Measurements from ENCODE around the gene CCDC192.
A peak's percentile ranks its signal among the peaks of the same experiment; 100 is the strongest.

Gene CCDC192

DNA sequence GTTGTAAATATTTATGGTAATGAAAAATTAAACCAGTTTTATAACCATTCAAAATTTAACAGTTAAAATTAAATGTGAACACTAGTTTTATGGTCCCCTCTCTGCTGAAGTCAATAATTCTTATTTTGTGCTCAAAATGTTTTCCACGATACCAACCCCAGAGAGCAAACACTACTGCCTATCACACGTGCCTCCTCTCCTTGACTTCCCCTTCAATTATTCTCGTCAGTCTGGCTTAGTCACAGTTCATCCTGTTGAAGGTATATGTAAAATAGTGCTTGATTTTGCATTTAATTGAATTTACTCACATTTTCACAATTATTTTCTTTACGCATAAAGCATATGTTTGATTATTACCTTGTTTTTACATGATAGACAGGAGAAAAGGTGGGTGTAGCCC, 148.8 kb downstream of the CCDC192 start:
- DNase-seq, result no peak

GRCh38 chr5:127854520-127854919, 151.3 kb downstream of the CCDC192 start:
- no peak for DNase-seq

GRCh38 chr5:127856292-127856691, 153.1 kb downstream of the CCDC192 start:
- DNase-seq, result no peak

DNA sequence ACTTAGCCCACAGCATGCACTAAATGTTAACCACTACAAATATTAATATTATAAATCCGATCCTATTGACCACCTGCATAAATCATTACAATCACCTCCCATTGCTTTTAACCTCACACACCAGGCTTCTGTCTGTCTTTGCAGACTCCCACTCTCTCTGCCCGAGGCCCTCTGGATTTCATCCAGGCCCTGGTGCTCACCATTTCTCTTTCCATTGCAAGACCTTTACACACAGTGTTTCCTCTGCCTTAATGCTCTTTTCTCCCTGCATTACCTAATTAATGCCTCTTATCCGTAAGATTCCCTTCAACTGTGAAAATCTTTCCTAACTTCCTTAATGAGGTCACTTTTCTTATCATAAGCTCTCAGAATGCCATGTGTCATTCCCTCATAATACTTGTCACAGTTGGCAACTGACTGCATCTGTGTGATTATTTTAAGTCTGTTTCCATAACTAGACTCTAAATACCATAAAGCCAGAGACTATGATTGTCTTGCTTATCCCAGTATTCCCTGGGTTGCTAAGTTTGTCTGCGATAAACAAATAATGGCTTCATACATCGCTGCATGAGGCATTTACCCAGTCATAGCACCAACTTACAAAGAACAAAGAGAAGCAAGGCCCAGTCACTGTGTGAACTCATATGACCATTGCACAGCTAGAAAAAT, 155.1 kb downstream of the CCDC192 start:
- DNase-seq, result no peak

- no peak for DNase-seq
Observed at GRCh38 chr5:127860291-127860690, 157.1 kb downstream of the CCDC192 start.

DNA sequence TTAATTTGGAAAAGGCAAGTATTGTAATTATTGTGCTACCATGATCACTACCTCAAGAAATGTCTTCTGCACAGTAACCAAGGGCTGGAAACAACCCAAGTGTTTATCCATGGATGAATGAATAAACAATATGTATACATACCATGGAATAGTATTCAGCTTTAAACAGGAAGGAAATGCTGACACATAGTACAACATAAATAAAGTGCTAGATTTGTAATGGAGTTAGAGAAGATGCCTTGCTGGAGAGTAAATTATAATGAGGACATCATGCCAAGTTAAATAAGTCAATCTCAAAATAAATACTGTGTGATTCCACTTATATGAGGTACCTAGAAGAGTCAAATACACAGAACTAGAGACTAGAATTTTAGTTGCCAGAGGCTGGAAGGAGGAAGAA, 160.0 kb downstream of the CCDC192 start:
- no peak for DNase-seq

- DNase-seq, result no peak
Observed at GRCh38 chr5:127863610-127864395, 160.6 kb downstream of the CCDC192 start.

DNA sequence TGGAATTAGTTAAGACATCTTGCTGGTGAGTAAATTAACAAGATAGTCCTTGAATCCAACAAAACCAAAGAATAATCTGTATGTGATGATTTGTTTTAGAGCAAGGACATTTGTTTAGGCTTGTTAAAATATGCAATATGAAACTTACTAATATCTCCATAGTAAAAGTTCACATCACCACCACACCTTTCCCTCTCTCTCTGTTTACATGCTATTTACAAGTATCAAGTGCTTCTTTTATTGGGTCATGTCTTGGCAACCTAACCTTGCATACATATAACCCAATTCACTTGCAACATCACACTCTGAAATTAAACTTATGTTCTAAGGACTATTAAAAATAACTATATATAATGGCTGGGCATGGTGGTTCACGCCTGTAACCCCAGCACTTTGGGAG, 161.3 kb downstream of the CCDC192 start:
- no peak for DNase-seq

GRCh38 chr5:127865273-127865672, 162.1 kb downstream of the CCDC192 start:
- no peak for DNase-seq

DNA sequence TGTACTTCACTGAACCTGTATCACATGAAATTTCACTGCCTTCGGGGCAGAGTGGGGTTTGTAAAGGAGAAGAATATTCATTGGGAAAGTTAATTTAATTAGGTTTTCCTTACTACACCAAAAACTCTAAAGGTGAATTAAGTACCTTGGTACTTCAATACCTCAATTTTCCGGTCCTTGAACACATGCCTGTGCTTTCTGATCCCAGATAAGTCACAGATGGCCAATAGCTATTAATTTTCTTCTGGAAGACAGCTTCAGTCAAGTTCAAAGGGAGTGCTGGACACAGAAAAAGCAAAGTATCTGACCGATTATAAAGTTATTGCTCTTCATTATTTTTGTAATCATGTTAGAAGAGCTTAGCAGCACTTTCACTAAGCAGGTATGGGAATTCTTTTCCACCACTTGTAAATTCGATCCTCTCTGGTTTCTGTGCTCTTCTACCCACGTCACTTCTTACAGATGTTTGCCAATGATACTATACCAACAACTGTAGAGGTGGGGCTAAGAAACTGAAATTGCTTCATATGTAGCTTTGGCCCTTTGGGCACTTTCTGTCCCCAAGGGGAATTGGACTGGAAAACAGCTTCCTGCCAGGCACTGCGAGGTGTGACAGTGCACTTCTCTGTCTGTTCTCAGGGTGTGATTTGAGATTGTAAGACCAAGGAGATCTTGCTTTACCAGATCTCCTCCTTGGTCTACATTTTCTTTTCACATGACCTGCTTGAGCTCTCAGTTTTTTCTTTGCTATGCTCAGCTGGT, 164.0 kb downstream of the CCDC192 start:
- DNase-seq, result no peak

DNA sequence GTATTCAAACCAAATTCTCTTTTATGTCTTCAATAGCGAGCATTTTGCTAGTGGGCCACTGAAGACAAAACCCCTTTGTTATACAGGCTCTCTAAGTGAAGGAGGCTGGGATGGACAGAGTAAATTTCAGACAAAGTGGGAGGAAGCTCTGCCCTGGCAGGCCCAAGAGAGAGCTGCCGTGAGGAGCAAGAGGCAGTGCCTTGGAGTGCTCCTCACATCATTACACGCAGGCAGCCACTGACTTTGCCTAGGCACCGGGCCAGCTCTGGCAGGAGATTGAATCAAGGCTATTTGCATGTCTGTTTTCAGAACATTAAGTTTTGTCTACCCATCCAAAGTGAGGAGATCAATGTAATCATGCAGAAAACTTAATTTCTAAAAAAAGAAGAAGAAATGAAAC, 167.7 kb downstream of the CCDC192 start:
- DNase-seq, result no peak

DNA sequence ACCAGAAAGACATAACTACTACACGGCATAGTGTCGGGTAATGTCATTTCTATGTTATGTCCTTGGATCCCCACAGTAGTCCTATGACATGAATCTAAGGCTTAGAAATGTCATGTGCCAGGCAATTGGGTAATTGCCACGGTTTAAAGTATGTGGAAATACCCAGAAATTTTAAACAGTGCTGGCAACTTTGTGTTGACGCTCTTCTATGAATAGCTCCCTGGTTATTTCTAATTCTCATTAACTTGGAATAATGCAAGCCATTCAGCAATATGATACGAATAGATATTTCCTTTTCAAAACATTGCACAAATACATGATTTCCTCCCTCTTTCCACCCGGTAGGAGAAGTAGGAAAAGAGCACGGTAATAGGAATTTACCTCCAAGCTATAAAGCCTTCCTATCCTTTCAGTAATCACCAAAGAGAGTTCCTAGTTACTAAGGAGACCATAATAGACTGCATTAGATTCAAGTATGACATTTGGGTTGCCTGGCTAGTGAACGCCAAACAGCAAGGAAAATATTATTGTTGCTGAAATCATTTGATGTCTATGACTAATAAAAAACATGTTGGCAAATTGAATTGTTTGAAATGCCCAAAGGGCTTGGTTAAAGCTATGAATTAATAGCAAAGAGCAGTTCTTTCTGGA, 168.4 kb downstream of the CCDC192 start:
- no peak for DNase-seq

GRCh38 chr5:127872494-127872893, 169.3 kb downstream of the CCDC192 start:
- DNase-seq, result no peak

DNA sequence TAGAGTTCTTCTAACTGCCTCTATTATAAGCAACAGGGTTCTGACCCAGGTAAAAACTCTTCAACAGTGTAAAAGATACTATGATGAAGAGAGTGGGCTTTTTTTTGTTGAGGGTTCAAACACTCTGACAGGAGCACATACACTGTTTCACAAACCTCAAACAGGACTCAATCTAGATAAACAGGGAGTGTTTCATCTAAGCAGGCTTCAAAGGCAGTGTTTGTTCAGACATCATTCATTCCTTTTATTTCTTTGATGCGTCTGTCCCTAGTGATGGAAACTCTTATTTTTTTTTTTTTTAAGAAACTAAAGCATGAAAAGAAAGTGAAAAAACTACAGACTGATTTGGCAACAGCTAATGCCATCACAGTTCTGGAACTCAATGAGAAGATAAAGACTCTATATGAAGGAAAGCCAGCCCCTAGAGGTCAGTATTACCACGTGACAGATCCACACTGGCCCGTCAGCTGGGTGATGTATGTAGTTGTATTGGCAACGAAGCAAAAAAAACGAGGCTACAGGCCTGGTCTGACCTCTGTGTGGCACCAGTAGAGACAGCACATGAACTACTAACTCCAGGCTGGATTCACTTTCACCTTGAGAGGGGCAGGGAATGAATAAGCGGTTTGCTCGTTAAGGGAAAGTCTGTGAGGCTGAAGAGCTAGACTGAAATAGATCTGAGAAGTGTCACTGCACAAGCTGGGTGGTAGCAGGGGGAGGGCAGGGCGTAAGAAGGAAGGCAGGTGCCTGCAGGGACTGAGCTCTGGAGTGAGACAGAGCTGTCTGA, 172.2 kb downstream of the CCDC192 start:
- peak; percentile 17 for DNase-seq

DNA sequence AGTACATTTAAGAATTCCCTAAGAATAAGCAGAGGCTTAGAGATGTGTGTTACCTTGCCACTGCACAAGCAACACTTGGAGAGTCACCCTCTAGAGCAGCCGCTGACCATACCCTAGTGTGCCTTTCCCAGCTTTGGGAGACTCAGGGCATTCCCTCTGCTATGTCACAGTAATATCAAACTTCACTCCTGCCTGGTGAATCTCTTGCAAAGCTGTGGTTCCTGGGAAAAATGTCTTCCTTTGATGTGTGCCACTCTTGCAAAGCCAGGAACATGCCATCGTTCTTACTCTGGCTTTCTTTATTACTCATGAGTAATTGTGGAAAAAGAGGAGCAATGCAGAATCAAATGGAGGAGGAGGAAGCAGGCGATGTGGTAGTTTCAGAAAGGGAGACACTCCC, 173.2 kb downstream of the CCDC192 start:
- no peak for DNase-seq

DNA sequence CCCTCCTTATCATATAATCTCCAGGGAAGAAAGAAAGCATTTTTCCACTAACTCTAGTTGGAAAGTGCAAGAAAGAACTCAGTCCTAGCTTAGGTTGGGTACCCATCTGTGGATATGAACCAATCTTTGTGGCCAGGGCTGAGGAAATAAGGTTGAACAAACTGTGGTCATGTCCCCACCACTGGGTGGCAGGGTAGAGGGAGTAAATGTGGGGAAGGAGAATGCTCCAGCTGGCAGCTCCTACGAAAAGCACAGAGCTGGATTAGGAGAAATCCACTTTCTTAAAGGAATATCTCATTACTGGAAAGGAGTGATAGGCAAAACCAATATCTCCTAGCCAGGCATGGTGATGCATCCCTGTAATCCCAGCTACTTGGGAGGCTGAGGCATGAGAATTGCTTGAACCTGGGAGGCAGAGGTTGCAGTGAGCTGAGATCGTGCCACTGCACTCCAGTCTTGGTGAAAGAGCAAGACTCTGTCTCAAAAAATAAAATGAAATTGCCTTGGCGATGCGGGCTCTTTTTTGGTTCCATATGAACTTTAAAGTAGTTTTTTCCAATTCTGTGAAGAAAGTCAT, 175.1 kb downstream of the CCDC192 start:
- DNase-seq, result no peak

GRCh38 chr5:127884416-127884815, 181.2 kb downstream of the CCDC192 start:
- DNase-seq, result no peak

- DNase-seq, result no peak
Observed at GRCh38 chr5:127885176-127885575, 182.0 kb downstream of the CCDC192 start.

GRCh38 chr5:127886081-127886480, 182.9 kb downstream of the CCDC192 start:
- DNase-seq, result no peak

GRCh38 chr5:127887282-127887681, 184.1 kb downstream of the CCDC192 start:
- DNase-seq, result no peak

DNA sequence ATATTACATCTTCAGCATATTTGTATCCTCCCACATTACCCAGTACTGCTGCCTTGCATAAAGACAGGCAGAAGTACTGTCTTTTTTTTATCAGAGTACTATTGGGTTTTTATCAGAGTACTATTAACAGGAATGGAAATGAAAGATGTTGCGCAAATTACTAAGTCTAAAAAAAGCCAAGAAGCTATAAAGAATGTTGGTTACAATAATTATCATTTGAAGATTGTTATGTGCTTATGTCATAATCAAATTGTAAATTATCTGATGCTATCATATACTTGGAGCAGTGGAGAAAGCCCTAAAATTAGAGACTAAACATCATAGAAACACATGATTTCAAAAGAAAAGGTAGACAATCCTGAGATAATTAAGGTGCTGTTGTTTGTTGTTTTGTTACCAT, 188.8 kb downstream of the CCDC192 start:
- no peak for DNase-seq
